CD14-positive monocyte (primary cell): ENCODE results near the gene SMARCD1. TPM values are rescaled to one million over a fixed set of nuclear protein-coding genes. Genes with fewer than 3 reads are reported as not detected.

Experiments
- DNase-seq, 3 donors: peaks; one replicate each; pipeline ENCODE4 v3.0.0-alpha.2; 2011 to 2022
- H2AFZ ChIP-seq: 2 replicates; pipeline ENCODE4 v1.6.0; 2012; ENCODE audit warnings: mild to moderate bottlenecking, low read depth, low read length, inconsistent platforms; ENCODE audit not compliant: insufficient read depth, poor library complexity, severe bottlenecking
- H3K27ac ChIP-seq, 2 donors: 1 replicate in 1 of 2; 2 replicates in 1 of 2; pipeline ENCODE4 v1.5.1; 2012 to 2013; ENCODE audit warnings: low read length in 2 of 2, control low read depth in 1 of 2, inconsistent platforms in 1 of 2, low read depth in 1 of 2, mild to moderate bottlenecking in 1 of 2
- H3K27me3 ChIP-seq, 2 donors: one replicate each; pipeline versions ENCODE4 v1.6.0 to v1.6.1; 2011 to 2013; ENCODE audit warnings: low read length in 2 of 2; ENCODE audit not compliant: control insufficient read depth in 2 of 2, insufficient read depth in 2 of 2
- H3K36me3 ChIP-seq, 2 donors: replicated peaks in 1 of 2; 1 replicate in 1 of 2; 2 replicates in 1 of 2; pipeline versions ENCODE4 v1.5.1 to v1.6.1; 2012 to 2013; ENCODE audit warnings: low read length in 2 of 2, control low read depth in 1 of 2, inconsistent platforms in 1 of 2, mild to moderate bottlenecking in 1 of 2; ENCODE audit not compliant: insufficient read depth in 2 of 2, control insufficient read depth in 1 of 2
- H3K4me1 ChIP-seq, 2 donors: 1 replicate in 1 of 2; 2 replicates in 1 of 2; pipeline versions ENCODE4 v1.5.1 to v1.6.1; 2012 to 2013; ENCODE audit warnings: low read length in 2 of 2, control low read depth in 1 of 2, inconsistent platforms in 1 of 2, mild to moderate bottlenecking in 1 of 2, moderate library complexity in 1 of 2; ENCODE audit not compliant: insufficient read depth in 2 of 2, control insufficient read depth in 1 of 2
- H3K4me2 ChIP-seq: replicated peaks from 2 replicates; pipeline ENCODE3; 2012; ENCODE audit warnings: low read length, moderate library complexity, mild to moderate bottlenecking; ENCODE audit not compliant: poor library complexity, severe bottlenecking; ENCODE audit errors: extremely low read depth
- H3K4me3 ChIP-seq, 3 experiments: fragments of 200-600 bp in 1 of 3; sonication (generic) in 1 of 3; replicated peaks in 1 of 3; 1 replicate in 2 of 3; 2 replicates in 1 of 3; pipeline ENCODE4 v1.5.1; 2011 to 2013; ENCODE audit warnings: low read length in 3 of 3, mild to moderate bottlenecking in 3 of 3, control low read depth in 2 of 3, low read depth in 2 of 3, inconsistent platforms in 1 of 3, moderate library complexity in 1 of 3
- H3K79me2 ChIP-seq: 2 replicates; pipeline ENCODE4 v1.6.0; 2012; ENCODE audit warnings: mild to moderate bottlenecking, control low read depth, inconsistent platforms, low read length, moderate library complexity; ENCODE audit not compliant: insufficient read depth
- H3K9ac ChIP-seq: 2 replicates; pipeline ENCODE4 v1.6.0; 2017; ENCODE audit warnings: low read length, mild to moderate bottlenecking; ENCODE audit not compliant: insufficient read depth, poor library complexity, severe bottlenecking
- H3K9me3 ChIP-seq, 2 donors: replicated peaks in 1 of 2; 1 replicate in 1 of 2; 2 replicates in 1 of 2; pipeline versions ENCODE4 v1.5.1 to v1.6.1; 2012 to 2013; ENCODE audit warnings: low read length in 2 of 2, control low read depth in 1 of 2; ENCODE audit not compliant: control insufficient read depth in 1 of 2, insufficient read depth in 1 of 2
- H4K20me1 ChIP-seq: 2 replicates; pipeline ENCODE4 v1.6.0; 2012; ENCODE audit warnings: mild to moderate bottlenecking, low read length, control low read depth, moderate library complexity; ENCODE audit not compliant: insufficient read depth
- H3K27ac Mint-ChIP-seq, 7 donors: one replicate each; pipeline ENCODE4 v1.8.0; 2020; ENCODE audit warnings: mild to moderate bottlenecking in 7 of 7, mixed read lengths in 7 of 7, moderate library complexity in 6 of 7, inconsistent platforms in 2 of 7
- H3K27me3 Mint-ChIP-seq, 3 donors: one replicate each; pipeline ENCODE4 v1.8.0; 2021 to 2022; ENCODE audit warnings: low read depth in 3 of 3, mild to moderate bottlenecking in 3 of 3, mixed read lengths in 3 of 3, moderate library complexity in 3 of 3, inconsistent platforms in 1 of 3
- H3K36me3 Mint-ChIP-seq, 2 donors: one replicate each; pipeline ENCODE4 v1.8.0; 2020; ENCODE audit warnings: mixed read lengths in 2 of 2, inconsistent platforms in 1 of 2, mild to moderate bottlenecking in 1 of 2
- H3K4me1 Mint-ChIP-seq: one replicate; pipeline ENCODE4 v1.8.0; 2020; ENCODE audit warnings: mild to moderate bottlenecking, mixed read lengths
- H3K4me3 Mint-ChIP-seq, 2 donors: one replicate each; pipeline ENCODE4 v1.8.0; 2020; ENCODE audit warnings: mild to moderate bottlenecking in 2 of 2, mixed read lengths in 2 of 2, moderate library complexity in 1 of 2
- H3K9me3 Mint-ChIP-seq, 7 donors: one replicate each; pipeline ENCODE4 v1.8.0; 2020 to 2022; ENCODE audit warnings: mixed read lengths in 7 of 7, mild to moderate bottlenecking in 6 of 7, moderate library complexity in 6 of 7, inconsistent platforms in 2 of 7
- WGBS: methylation state at CpG from one replicate; pipeline ENCODE4 v1.1.5; 2013; ENCODE audit warnings: missing lambda C conversion rate; ENCODE audit not compliant: insufficient coverage; 5-methylcytosine and 5-hydroxymethylcytosine counted together
- intact Hi-C, 2 donors: fragments of 100-400 bp; cut with micrococcal nuclease; formaldehyde crosslinking; loops; one replicate each; pipeline versions ENCODE4 v1.15.0 to v1.15.1; 2023
- polyA plus RNA-seq, 3 donors: library from polyadenylated mRNA; depleted of rRNA in 1 of 3; unstranded in 2 of 3; stranded (reverse) in 1 of 3; fragments of 300-500 nt in 2 of 3; fragments of >200 nt in 1 of 3; fragmentation: Illumina TruSeq in 2 of 3; gene quantifications; 1 replicate in 2 of 3; 2 replicates in 1 of 3; pipeline ENCODE4 v1.2.3, GENCODE V29; 2012 to 2021
- TF ChIP-seq, protein P1 (sequence below): fragments of 200-600 bp; IDR thresholded peaks from one replicate; pipeline ENCODE4 v1.8.0; 2022; ENCODE audit warnings: antibody characterized with exemption, mild to moderate bottlenecking

The SMARCD1 gene
- polyA plus RNA-seq, 3 donors = 3.7 to 41.9 (median 7.8) TPM

DNA sequence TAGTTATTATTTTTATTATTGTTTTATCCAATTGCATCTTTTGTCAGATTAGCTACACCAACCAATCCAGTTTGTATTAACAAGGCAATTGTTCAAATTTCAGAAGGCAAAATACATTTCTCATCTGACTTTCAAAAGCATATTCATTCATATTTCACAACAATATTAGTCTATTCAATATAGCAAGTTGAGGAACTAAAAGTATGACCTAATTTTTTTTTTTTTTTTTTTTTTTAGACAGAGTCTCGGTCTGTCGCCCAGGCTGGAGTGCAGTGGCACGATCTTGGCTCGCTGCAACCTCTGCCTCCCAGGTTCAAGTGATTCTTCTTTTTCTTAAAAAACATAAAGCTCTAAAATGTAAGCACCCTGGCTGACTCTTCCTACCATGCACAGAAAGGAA is 44.1 kb downstream of the SMARCD1 start:
- H3K4me2 ChIP-seq = no peak overlapping the region
- H3K36me3 Mint-ChIP-seq = peaks cover 71 to 84% of the 10 kb centered on the region in 2 donors
- H3K27ac ChIP-seq = peak overlapping the region in 1 of 2 donors; percentile 10
- no peak overlapping the region for H3K4me3 Mint-ChIP-seq
- peak overlapping the region in 5 of 7 donors; percentile 41 to 74 (median 63) for H3K27ac Mint-ChIP-seq
- H3K4me1 Mint-ChIP-seq = peaks cover 17% of the 10 kb centered on the region
- H3K9me3 Mint-ChIP-seq = no peaks in the 10 kb centered on the region
- peaks cover 49% of the 10 kb centered on the region for H4K20me1 ChIP-seq
- no peak overlapping the region for H3K4me3 ChIP-seq
- DNase-seq = peak in 1 of 3 donors; percentile 12
- H3K36me3 ChIP-seq = peaks cover 44 to 81% of the 10 kb centered on the region in 2 donors
- TF ChIP-seq, protein P1, sequence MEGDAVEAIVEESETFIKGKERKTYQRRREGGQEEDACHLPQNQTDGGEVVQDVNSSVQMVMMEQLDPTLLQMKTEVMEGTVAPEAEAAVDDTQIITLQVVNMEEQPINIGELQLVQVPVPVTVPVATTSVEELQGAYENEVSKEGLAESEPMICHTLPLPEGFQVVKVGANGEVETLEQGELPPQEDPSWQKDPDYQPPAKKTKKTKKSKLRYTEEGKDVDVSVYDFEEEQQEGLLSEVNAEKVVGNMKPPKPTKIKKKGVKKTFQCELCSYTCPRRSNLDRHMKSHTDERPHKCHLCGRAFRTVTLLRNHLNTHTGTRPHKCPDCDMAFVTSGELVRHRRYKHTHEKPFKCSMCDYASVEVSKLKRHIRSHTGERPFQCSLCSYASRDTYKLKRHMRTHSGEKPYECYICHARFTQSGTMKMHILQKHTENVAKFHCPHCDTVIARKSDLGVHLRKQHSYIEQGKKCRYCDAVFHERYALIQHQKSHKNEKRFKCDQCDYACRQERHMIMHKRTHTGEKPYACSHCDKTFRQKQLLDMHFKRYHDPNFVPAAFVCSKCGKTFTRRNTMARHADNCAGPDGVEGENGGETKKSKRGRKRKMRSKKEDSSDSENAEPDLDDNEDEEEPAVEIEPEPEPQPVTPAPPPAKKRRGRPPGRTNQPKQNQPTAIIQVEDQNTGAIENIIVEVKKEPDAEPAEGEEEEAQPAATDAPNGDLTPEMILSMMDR = no peak
- WGBS = no CpG with 5 or more reads among the region's 4 CpGs
- peaks cover 0 to 1% (median 0%) of the 10 kb centered on the region in 3 donors for H3K27me3 Mint-ChIP-seq
- no peak overlapping the region for H2AFZ ChIP-seq
- no peaks in the 10 kb centered on the region for H3K27me3 ChIP-seq
- H3K79me2 ChIP-seq = no peaks in the 10 kb centered on the region
- H3K9ac ChIP-seq = no peak overlapping the region
- peaks cover 11 to 16% of the 10 kb centered on the region in 2 donors for H3K4me1 ChIP-seq
- H3K9me3 ChIP-seq = no peaks in the 10 kb centered on the region
- intact Hi-C loops = no loop called here

DNA sequence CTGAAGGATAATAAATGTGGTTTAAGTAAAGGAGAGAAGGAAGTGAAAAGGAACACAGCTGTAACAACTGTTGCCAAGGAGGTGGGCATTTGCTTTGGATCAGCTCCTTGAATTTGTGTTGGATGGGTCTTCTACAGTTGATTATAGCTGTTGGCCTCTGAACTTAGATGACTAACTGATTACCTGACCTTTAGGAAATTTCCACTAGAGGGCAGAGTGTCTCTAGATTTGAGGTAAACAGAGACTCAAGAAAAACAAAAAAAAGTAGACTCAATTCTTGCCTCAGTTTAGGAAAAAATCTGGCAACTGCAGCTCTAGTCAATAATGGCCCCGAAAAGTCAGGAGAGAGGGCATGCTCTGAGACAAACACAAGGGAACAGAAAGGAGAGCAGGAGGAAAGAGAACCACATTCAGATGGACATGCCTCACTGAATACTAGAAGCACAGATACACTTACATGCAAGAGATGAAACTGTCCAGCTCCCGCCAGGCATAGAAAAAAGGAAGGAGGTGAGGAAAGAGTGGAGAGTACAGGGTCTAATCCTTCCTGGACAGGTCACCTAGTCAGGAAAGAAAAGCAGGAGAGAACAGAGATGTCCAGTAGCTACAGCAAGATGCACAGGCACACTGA is 47.5 kb downstream of the SMARCD1 start:
- H3K27ac ChIP-seq = no peak overlapping the region
- H3K79me2 ChIP-seq = no peaks in the 10 kb centered on the region

More for the DNA sequence above, 47.5 kb downstream of the SMARCD1 start:
- WGBS = no CpG with 5 or more reads among the region's 2 CpGs
- intact Hi-C loops = loop anchor here (2.0 to 5.0 kb wide), 2 partner anchors 40 to 42 kb away; no protein-coding TSS in a partner anchor
- peaks cover 67 to 85% of the 10 kb centered on the region in 2 donors for H3K36me3 Mint-ChIP-seq
- Histone ChIP-seq H3K27me3 (no peaks in the 10 kb centered on the region), H3K9ac (no peak overlapping the region), H3K36me3 (peaks cover 58 to 86% of the 10 kb centered on the region in 2 donors), H3K4me1 (peaks cover 11 to 16% of the 10 kb centered on the region in 2 donors), H3K4me2 (no peak overlapping the region), H3K4me3 (no peak overlapping the region), H2AFZ (no peak overlapping the region), H4K20me1 (peaks cover 40% of the 10 kb centered on the region), H3K9me3 (no peaks in the 10 kb centered on the region)
- no peaks in the 10 kb centered on the region for H3K9me3 Mint-ChIP-seq
- TF ChIP-seq, protein P1 = peak; percentile 79
- no peaks in the 10 kb centered on the region for H3K27me3 Mint-ChIP-seq
- peaks cover 15% of the 10 kb centered on the region for H3K4me1 Mint-ChIP-seq
- no peak overlapping the region for H3K4me3 Mint-ChIP-seq
- H3K27ac Mint-ChIP-seq = peak overlapping the region in 2 of 7 donors; percentile 0 to 10
- peak in 1 of 3 donors; percentile 15 for DNase-seq
